Hypothalamus (tissue), 51 donors: ENCODE results near the gene PDE4B.
"Not testable (repeated sequence)": the region's sequence is repeated elsewhere in the genome, so short reads cannot be mapped to it uniquely, and the experiment has no call there.

Experiments
- DNase-seq, 51 donors: peaks; one replicate each; lab custom pipeline; 2025; lab: John Stamatoyannopoulos, UW

Gene PDE4B

GRCh38 chr1:66035616-66036245 is 243.0 kb downstream of the PDE4B start:
- no peak for DNase-seq

- DNase-seq = no peak
Observed at GRCh38 chr1:66041654-66042053, 249.0 kb downstream of the PDE4B start.

- DNase-seq = no peak
Observed at GRCh38 chr1:66043186-66043585, 250.5 kb downstream of the PDE4B start.

GRCh38 chr1:66044912-66045311 is 252.2 kb downstream of the PDE4B start:
- no peak for DNase-seq

- no peak for DNase-seq
Observed at GRCh38 chr1:66046415-66046814, 253.7 kb downstream of the PDE4B start.

- no peak for DNase-seq
Observed at GRCh38 chr1:66048011-66048410, 255.3 kb downstream of the PDE4B start.

- DNase-seq = peak in 6 of 51 donors; percentile 2 to 33 (median 8)
Observed at GRCh38 chr1:66050123-66050522, 257.4 kb downstream of the PDE4B start.

GRCh38 chr1:66050633-66051032 is 257.9 kb downstream of the PDE4B start:
- no peak for DNase-seq

- no peak for DNase-seq
Observed at GRCh38 chr1:66055092-66055491, 262.4 kb downstream of the PDE4B start.

GRCh38 chr1:66057448-66057847 is 264.8 kb downstream of the PDE4B start:
- DNase-seq = not testable (repeated sequence)

- no peak for DNase-seq
Observed at GRCh38 chr1:66058558-66058957, 265.9 kb downstream of the PDE4B start.

GRCh38 chr1:66067219-66067618 is 274.5 kb downstream of the PDE4B start:
- DNase-seq = not testable (repeated sequence)

- DNase-seq = no peak
Observed at GRCh38 chr1:66069976-66070876, 277.5 kb downstream of the PDE4B start.

- DNase-seq = no peak
Observed at GRCh38 chr1:66073388-66073787, 280.7 kb downstream of the PDE4B start.

GRCh38 chr1:66074147-66074546 is 281.5 kb downstream of the PDE4B start:
- DNase-seq = no peak

GRCh38 chr1:66078412-66078811 is 285.7 kb downstream of the PDE4B start:
- DNase-seq = no peak

- no peak for DNase-seq
Observed at GRCh38 chr1:66083003-66083402, 290.3 kb downstream of the PDE4B start.

- DNase-seq = no peak
Observed at GRCh38 chr1:66084442-66084841, 291.7 kb downstream of the PDE4B start.

GRCh38 chr1:66085600-66085999 is 292.9 kb downstream of the PDE4B start:
- no peak for DNase-seq

- no peak for DNase-seq
Observed at GRCh38 chr1:66088787-66089186, 296.1 kb downstream of the PDE4B start.

- DNase-seq = peak in 1 of 51 donors; percentile 36
Observed at GRCh38 chr1:66090859-66091457, 298.3 kb downstream of the PDE4B start.

GRCh38 chr1:66095190-66095589 is 302.5 kb downstream of the PDE4B start:
- no peak for DNase-seq
